ENCODE data around the gene LAMA3.

The LAMA3 gene

DNA sequence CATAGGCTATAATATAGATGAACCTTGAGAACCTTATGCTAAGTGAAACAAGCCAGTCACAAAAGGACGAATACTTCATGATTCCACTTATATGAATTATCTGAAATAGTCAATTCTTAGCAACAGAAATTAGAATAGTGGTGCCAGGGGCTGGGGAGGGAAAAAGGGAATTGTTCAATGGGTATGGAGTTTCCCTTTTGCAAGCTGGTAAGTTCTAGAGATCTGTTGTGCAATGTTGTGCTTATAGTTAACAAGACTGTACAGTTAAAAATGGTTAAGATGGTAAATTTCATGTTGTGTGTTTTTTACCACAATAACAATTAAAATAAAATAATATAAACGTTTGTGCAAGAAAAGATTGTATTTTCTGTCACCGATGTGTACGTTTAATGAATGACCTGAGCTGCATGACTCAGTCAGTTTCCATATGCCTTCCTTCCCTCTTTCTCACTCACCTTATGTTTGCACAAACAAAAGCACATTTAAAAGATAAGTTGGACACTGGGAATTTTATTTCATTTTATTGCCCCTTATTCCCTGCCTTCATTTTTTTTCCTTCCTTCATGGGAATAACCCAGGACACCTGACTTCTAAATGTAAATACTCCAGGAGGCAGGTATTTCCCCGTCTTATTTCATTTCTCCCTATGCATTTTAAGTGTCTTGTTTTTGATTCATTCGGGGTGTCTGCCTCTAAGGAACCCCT, 181.6 kb downstream of the LAMA3 start:
- TF ChIP-seq CTCF (IDR thresholded peaks at IDR 0.05; ENCODE audit: low read depth, low read length, missing control alignments): no peak
- no peak overlapping the region for H3K4me3 ChIP-seq (ENCODE audit: low read depth, low read length)
- DNase-seq (ENCODE audit: low read depth): no peak

DNA sequence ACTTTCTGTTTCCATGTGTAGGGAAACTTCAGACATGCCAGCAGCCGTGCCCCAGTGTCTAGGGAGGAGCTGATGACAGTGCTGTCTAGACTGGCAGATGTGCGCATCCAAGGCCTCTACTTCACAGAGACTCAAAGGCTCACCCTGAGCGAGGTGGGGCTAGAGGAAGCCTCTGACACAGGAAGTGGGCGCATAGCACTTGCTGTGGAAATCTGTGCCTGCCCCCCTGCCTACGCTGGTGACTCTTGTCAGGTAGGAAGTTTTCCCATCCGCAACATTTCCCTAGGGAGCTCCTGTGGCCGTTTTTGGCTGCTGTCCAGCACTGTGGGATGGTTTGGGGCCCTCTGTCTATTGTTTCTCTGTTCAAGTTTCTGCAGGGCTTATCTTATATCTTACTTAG, 182.2 kb downstream of the LAMA3 start:
- no peak overlapping the region for H3K4me3 ChIP-seq (ENCODE audit: low read depth, low read length)
- DNase-seq (ENCODE audit: low read depth): no peak
- no peak for TF ChIP-seq CTCF (IDR thresholded peaks at IDR 0.05; ENCODE audit: low read depth, low read length, missing control alignments)

DNA sequence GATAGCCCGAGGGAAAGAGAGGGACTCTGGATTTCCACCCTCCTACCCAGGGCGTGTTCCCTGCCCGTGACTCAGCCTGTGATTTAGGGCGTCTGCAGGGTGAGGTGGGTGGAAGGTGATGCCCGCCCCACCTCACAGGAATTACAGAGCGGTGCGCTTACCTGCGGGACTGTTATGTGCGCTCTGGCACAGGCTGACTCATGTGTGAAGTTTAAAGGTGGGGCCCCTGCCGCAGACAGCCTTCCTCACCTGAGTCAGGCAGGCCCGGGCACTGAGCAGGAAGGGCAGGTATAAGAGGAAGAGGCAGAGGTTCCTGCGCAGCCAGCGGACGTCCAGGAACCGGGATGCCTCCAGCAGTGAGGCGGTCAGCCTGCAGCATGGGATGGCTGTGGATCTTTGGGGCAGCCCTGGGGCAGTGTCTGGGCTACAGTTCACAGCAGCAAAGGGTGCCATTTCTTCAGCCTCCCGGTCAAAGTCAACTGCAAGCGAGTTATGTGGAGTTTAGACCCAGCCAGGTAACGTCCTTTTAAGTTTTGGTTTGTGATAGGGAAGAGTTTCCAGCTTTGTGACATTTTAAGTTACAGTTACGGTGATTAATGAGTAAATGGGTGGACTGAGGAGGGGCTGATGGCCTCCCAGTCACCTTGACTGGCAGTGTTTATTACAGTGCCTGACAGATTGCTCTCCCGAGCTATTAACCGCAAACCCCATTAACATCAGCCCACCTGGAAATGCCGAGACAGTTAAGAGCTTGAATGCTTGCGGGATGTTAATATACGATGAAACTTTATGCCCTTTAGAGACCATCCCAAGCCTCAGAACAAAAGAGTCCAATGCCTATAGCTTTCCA, 183.7 kb downstream of the LAMA3 start:
- TF ChIP-seq CTCF (IDR thresholded peaks at IDR 0.05; ENCODE audit: low read depth, low read length, missing control alignments): no peak
- no peak for DNase-seq (ENCODE audit: low read depth)
- no peak overlapping the region for H3K4me3 ChIP-seq (ENCODE audit: low read depth, low read length)

DNA sequence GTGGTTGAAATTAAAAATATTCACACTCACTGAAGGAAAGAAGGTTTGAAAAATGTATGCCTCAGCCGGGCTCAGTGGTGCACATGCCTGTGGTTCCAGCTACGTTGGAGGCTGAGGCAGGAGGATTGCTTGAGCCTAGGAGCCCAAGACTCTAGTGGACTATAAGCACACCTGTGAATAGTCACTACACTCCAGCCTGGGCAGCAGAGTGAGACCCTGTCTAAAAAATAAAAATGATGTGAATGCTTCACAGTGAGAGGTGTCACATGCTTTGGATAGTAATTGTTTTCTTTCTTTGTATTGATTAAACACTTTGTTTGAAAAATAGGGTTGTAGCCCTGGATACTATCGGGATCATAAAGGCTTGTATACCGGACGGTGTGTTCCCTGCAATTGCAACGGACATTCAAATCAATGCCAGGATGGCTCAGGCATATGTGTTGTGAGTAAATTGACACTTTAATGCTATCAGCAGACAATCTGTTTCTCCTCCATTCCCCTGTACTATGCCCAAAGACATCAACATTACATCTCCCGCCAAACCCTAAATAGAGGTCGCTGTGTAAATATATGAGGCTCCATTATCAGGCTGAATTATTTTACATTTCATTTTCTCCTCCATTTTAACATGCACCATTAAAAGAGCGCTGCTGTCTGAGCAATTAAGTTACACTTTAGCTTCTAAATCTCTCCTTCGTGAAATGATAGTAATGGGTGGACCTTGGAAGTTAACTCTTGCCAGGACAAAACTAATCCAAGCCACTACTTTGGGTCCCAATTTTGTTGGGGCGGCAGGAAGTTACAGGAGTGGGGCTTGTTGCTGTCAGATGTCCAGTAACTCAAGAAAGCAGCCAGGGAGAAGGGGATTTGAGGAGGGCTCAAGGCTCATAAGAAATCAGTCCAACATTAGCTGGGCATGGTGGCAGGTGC, 187.0 kb downstream of the LAMA3 start:
- H3K4me3 ChIP-seq (ENCODE audit: low read depth, low read length): no peak overlapping the region
- no peak for TF ChIP-seq CTCF (IDR thresholded peaks at IDR 0.05; ENCODE audit: low read depth, low read length, missing control alignments)
- DNase-seq (ENCODE audit: low read depth): no peak

- H3K4me3 ChIP-seq (ENCODE audit: low read depth, low read length): no peak overlapping the region
Measured at GRCh38 chr18:23876921-23877320, 187.7 kb downstream of the LAMA3 start.

More at GRCh38 chr18:23876921-23877320, 187.7 kb downstream of the LAMA3 start:
- no peak for DNase-seq (ENCODE audit: low read depth)
- no peak for TF ChIP-seq CTCF (IDR thresholded peaks at IDR 0.05; ENCODE audit: low read depth, low read length, missing control alignments)
